HUES48 (cell line): Measurements from ENCODE around the gene NADK.

Experiments used
- H3K27ac ChIP-seq: one replicate; pipeline ENCODE4 v1.7.0; 2013; ENCODE audit warnings: low read depth, low read length, inconsistent platforms
- H3K27me3 ChIP-seq: 2 replicates; pipeline ENCODE4 v1.6.1; 2013; ENCODE audit warnings: mild to moderate bottlenecking, low read length; ENCODE audit not compliant: control insufficient read depth, insufficient read depth
- H3K36me3 ChIP-seq: 2 replicates; pipeline ENCODE4 v1.6.1; 2013; ENCODE audit warnings: low read length; ENCODE audit not compliant: control insufficient read depth, insufficient read depth
- H3K4me1 ChIP-seq: 2 replicates; pipeline ENCODE4 v1.6.1; 2013; ENCODE audit warnings: mild to moderate bottlenecking, low read length; ENCODE audit not compliant: control insufficient read depth, insufficient read depth
- H3K4me3 ChIP-seq: 2 replicates; pipeline ENCODE4 v1.5.1; 2013; ENCODE audit warnings: mild to moderate bottlenecking, low read depth, low read length
- H3K9ac ChIP-seq: 2 replicates; pipeline ENCODE4 v1.6.1; 2013; ENCODE audit warnings: mild to moderate bottlenecking, low read depth, low read length, moderate library complexity
- H3K9me3 ChIP-seq: 2 replicates; pipeline ENCODE4 v1.6.1; 2013; ENCODE audit warnings: low read length; ENCODE audit not compliant: control insufficient read depth, insufficient read depth

The NADK gene

DNA sequence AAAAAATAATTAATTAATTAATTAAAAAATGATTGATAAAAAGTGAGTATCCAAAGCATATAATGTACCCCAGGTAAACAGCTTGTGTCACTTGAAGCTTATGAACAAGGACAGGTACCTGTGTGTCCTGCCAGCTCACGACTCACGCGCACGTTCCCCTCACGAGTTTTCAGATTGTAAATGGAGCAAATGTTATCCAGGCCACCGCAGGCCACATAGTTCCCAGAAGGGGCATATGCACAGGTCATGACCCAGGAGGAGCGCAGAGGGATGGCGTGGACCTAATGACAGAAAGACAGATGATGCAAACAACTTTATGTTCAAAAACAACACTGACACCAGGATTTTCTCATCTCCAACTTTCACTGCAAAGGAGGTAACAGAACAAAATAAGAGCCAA is 26.0 kb upstream of the NADK start:
- H3K27ac ChIP-seq: no peak overlapping the region
- H3K36me3 ChIP-seq: peaks cover 78% of the 10 kb centered on the region
- H3K27me3 ChIP-seq: no peaks in the 10 kb centered on the region
- H3K4me3 ChIP-seq: no peak overlapping the region
- no peaks in the 10 kb centered on the region for H3K9me3 ChIP-seq
- no peak overlapping the region for H3K9ac ChIP-seq
- H3K4me1 ChIP-seq: no peaks in the 10 kb centered on the region

DNA sequence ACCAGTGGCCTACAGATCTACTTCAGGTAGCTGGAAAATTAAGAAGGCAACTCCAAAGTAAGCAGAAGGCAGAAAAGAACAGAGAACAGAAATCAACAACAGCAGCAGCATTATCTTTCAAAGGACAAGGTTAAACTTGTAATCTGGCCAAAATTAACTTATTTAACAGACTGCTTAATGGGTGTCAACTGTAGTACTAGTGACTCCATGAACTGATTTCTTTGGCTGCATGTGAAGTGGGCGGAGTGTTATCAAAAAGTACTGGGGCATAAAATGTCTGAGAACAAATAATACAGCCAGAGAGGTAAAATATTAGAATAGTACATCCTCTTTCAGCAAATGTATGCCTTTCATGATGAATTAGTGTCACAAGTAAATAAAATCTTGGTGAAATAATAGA is 24.6 kb upstream of the NADK start:
- H3K36me3 ChIP-seq: peaks cover 81% of the 10 kb centered on the region

GRCh38 chr1:1799716-1800115 is 21.4 kb upstream of the NADK start:
- no peak overlapping the region for H3K9ac ChIP-seq
- no peaks in the 10 kb centered on the region for H3K27me3 ChIP-seq
- H3K9me3 ChIP-seq: no peaks in the 10 kb centered on the region
- H3K27ac ChIP-seq: no peak overlapping the region
- peaks cover 85% of the 10 kb centered on the region for H3K36me3 ChIP-seq
- no peak overlapping the region for H3K4me3 ChIP-seq
- no peaks in the 10 kb centered on the region for H3K4me1 ChIP-seq

More for the DNA sequence above, 24.6 kb upstream of the NADK start:
- H3K9me3 ChIP-seq: no peaks in the 10 kb centered on the region
- H3K27ac ChIP-seq: no peak overlapping the region
- H3K4me1 ChIP-seq: no peaks in the 10 kb centered on the region
- no peaks in the 10 kb centered on the region for H3K27me3 ChIP-seq
- no peak overlapping the region for H3K4me3 ChIP-seq
- H3K9ac ChIP-seq: no peak overlapping the region

- Histone ChIP-seq H3K9me3 (no peaks in the 10 kb centered on the region), H3K27me3 (no peaks in the 10 kb centered on the region), H3K4me3 (no peak overlapping the region), H3K4me1 (no peaks in the 10 kb centered on the region), H3K9ac (no peak overlapping the region), H3K27ac (no peak overlapping the region), H3K36me3 (peaks cover 88% of the 10 kb centered on the region)
Observed at GRCh38 chr1:1797731-1798341, 19.6 kb upstream of the NADK start.

DNA sequence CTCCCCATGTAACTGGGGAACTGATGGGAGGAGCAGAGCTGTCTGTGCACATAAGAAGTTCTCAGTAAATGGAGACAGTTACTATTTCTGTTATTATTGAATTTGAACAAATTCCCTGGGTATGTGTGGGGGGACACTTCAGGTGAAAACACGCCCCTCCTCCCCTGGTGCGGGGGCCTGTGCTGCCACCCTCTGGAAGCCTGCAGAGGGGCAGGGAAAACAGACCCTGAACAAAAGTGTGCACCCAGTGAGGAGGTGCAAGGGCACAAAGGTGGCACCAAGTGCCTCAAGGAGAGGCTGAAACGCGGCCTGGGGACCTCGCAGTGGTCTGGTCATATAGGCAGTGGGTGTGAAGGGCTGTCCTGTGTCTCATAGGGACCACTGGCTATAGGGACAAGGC is 18.2 kb upstream of the NADK start:
- Histone ChIP-seq H3K9me3 (no peaks in the 10 kb centered on the region), H3K27me3 (no peaks in the 10 kb centered on the region), H3K4me3 (no peak overlapping the region), H3K36me3 (peaks cover 90% of the 10 kb centered on the region), H3K4me1 (no peaks in the 10 kb centered on the region), H3K9ac (no peak overlapping the region), H3K27ac (no peak overlapping the region)

DNA sequence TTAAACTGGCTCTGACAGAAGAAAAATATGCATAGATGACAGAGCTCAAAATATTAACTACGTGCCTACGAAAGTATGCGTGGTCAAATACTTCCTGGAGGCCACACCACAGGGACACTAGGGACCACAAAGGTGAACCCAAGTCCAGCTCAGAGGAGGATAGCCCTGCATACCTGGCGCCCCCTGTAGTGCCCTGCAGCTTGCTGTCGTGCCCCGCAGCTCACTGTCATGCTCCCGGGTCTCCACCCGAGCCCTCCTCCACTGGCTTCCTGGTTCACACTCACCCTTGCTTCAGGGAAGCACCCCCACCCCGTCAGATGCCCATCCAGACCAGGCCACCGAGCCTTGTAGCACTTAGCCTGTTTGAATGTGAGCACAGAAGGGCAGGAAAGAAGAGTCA is 16.7 kb upstream of the NADK start:
- no peaks in the 10 kb centered on the region for H3K27me3 ChIP-seq
- no peak overlapping the region for H3K9ac ChIP-seq
- H3K36me3 ChIP-seq: peaks cover 87% of the 10 kb centered on the region
- no peak overlapping the region for H3K4me3 ChIP-seq
- H3K9me3 ChIP-seq: no peaks in the 10 kb centered on the region
- H3K27ac ChIP-seq: no peak overlapping the region
- H3K4me1 ChIP-seq: no peaks in the 10 kb centered on the region

DNA sequence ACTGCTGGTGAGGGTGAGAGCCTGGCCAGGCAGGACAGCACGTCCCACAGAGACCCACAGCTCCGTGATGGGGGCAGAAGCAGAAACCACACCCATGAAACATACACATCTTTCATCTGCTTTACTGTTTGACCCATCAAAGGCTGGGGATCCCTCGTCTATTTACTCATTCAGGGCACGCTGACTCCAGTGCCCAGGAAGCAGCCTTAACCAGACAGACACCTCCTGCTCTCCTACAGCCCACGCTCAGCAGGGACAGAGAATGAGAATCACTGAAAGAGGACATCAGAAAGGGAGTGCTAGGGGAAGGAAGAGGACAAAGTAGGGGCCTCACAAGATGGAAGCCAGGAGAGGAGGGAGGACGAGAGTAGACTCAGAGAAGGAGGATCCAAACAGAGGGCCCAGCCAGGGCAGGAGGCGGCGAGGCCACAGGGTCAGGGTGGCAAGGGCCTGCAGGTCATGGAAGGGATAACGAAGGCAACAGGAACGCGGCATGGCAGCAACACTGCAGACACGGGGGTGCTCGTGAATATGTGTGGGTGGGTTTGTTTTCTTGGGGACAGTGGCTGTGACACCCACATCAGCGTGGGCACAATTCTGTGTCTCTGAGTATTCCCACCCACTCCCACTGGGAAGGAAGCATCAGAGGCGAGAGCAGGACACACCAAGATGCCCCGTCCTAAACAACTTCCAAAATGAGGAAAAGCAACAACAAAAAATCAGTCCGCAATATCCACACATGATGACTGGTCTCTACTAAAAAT is 15.4 kb upstream of the NADK start:
- H3K27me3 ChIP-seq: no peaks in the 10 kb centered on the region
- no peak overlapping the region for H3K27ac ChIP-seq
- H3K4me1 ChIP-seq: no peaks in the 10 kb centered on the region
- no peaks in the 10 kb centered on the region for H3K9me3 ChIP-seq
- H3K9ac ChIP-seq: no peak overlapping the region
- H3K4me3 ChIP-seq: no peak overlapping the region
- peaks cover 88% of the 10 kb centered on the region for H3K36me3 ChIP-seq

GRCh38 chr1:1788646-1789431 is 10.6 kb upstream of the NADK start:
- H3K9me3 ChIP-seq: no peaks in the 10 kb centered on the region
- H3K27me3 ChIP-seq: no peaks in the 10 kb centered on the region
- no peak overlapping the region for H3K4me3 ChIP-seq
- H3K4me1 ChIP-seq: no peaks in the 10 kb centered on the region
- H3K36me3 ChIP-seq: peaks cover 88% of the 10 kb centered on the region
- no peak overlapping the region for H3K9ac ChIP-seq
- H3K27ac ChIP-seq: no peak overlapping the region

DNA sequence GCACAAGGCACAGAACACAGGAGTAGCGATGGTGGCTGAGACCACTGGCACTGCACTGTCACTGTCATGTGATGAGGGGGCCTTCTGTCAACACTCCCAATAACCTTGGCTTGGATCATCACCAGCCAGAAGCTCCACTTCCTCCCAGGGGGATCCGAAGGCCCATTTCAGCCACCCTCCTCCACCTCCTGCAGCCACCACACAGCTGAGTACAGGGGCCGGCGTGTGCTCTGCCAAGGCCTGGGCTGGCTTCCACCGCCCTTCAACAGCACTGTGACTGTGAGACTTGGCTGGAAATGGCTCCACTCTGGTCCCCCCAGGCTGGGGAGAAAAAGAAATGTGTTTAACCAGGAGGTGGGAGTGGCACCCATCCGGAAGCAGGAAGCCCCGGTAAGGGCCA is 9.9 kb upstream of the NADK start:
- H3K36me3 ChIP-seq: peaks cover 81% of the 10 kb centered on the region
- no peak overlapping the region for H3K27ac ChIP-seq
- no peak overlapping the region for H3K9ac ChIP-seq
- no peaks in the 10 kb centered on the region for H3K27me3 ChIP-seq
- H3K9me3 ChIP-seq: no peaks in the 10 kb centered on the region
- peaks cover 3% of the 10 kb centered on the region; the same call in 1 of the 2 replicates for H3K4me1 ChIP-seq
- H3K4me3 ChIP-seq: no peak overlapping the region

- H3K36me3 ChIP-seq: peaks cover 70% of the 10 kb centered on the region
- H3K27ac ChIP-seq: no peak overlapping the region
- H3K9ac ChIP-seq: no peak overlapping the region
Observed at GRCh38 chr1:1786836-1787605, 8.8 kb upstream of the NADK start.

More at GRCh38 chr1:1786836-1787605, 8.8 kb upstream of the NADK start:
- no peak overlapping the region for H3K4me3 ChIP-seq
- H3K4me1 ChIP-seq: peaks cover 13% of the 10 kb centered on the region
- H3K9me3 ChIP-seq: no peaks in the 10 kb centered on the region
- H3K27me3 ChIP-seq: no peaks in the 10 kb centered on the region
